Neuronal stem cell (in vitro differentiated cells): ENCODE data around the gene THNSL1.

ENCODE experiments used
- DNase-seq: peaks from one replicate; pipeline ENCODE4 v3.0.0-alpha.2; 2013; ENCODE audit warnings: low spot score
- H2AFZ ChIP-seq: one replicate; pipeline ENCODE4 v1.6.1; 2013; ENCODE audit warnings: mild to moderate bottlenecking, low read length, inconsistent platforms
- H2AK5ac ChIP-seq: 2 replicates; pipeline ENCODE4 v1.6.1; 2013; ENCODE audit warnings: low read depth, mild to moderate bottlenecking, inconsistent platforms, low read length, moderate library complexity, mixed read lengths
- H2BK120ac ChIP-seq: 2 replicates; pipeline ENCODE4 v1.6.1; 2013; ENCODE audit warnings: low read depth, mild to moderate bottlenecking, inconsistent platforms, low read length, moderate library complexity, mixed read lengths
- H2BK12ac ChIP-seq: one replicate; pipeline ENCODE4 v1.6.1; 2013; ENCODE audit warnings: low read length, inconsistent platforms
- H2BK15ac ChIP-seq: 2 replicates; pipeline ENCODE4 v1.6.1; 2013; ENCODE audit warnings: mild to moderate bottlenecking, low read length, inconsistent platforms, mixed read lengths
- H2BK5ac ChIP-seq: one replicate; pipeline ENCODE4 v1.6.1; 2013; ENCODE audit warnings: inconsistent platforms, mild to moderate bottlenecking, low read length, moderate library complexity
- H3K14ac ChIP-seq: one replicate; pipeline ENCODE4 v1.6.1; 2013; ENCODE audit warnings: low read length, inconsistent platforms
- H3K18ac ChIP-seq: 2 replicates; pipeline ENCODE4 v1.6.1; 2013; ENCODE audit warnings: low read length, inconsistent platforms
- H3K23ac ChIP-seq: 2 replicates; pipeline ENCODE4 v1.6.1; 2013; ENCODE audit warnings: low read depth, mild to moderate bottlenecking, mixed read lengths, low read length, inconsistent platforms; ENCODE audit not compliant: poor library complexity
- H3K27ac ChIP-seq: replicated peaks from 3 replicates; pipeline ENCODE4 v1.5.1; 2013; ENCODE audit warnings: low read length, inconsistent platforms
- H3K27me3 ChIP-seq, 3 experiments: 2 replicates each; pipeline ENCODE4 v1.6.1; 2013; ENCODE audit warnings: low read length in 3 of 3, mild to moderate bottlenecking in 2 of 3, inconsistent platforms in 1 of 3, low read depth in 1 of 3, mixed read lengths in 1 of 3, moderate library complexity in 1 of 3; ENCODE audit not compliant: control insufficient read depth in 3 of 3, insufficient read depth in 3 of 3
- H3K36me3 ChIP-seq, 2 donors: replicated peaks in 1 of 2; 2 replicates each; pipeline ENCODE4 v1.6.1; 2013; ENCODE audit warnings: low read length in 2 of 2; ENCODE audit not compliant: control insufficient read depth in 2 of 2, insufficient read depth in 2 of 2
- H3K4ac ChIP-seq: 2 replicates; pipeline ENCODE4 v1.6.1; 2013; ENCODE audit warnings: inconsistent platforms, mild to moderate bottlenecking, low read length, moderate library complexity
- H3K4me1 ChIP-seq, 2 donors: 1 replicate in 1 of 2; 2 replicates in 1 of 2; pipeline ENCODE4 v1.6.1; 2013; ENCODE audit warnings: low read length in 2 of 2, low read depth in 1 of 2; ENCODE audit not compliant: control insufficient read depth in 2 of 2, insufficient read depth in 1 of 2
- H3K4me2 ChIP-seq: one replicate; pipeline ENCODE4 v1.6.1; 2013; ENCODE audit warnings: mild to moderate bottlenecking, low read length, inconsistent platforms; ENCODE audit not compliant: insufficient read depth, poor library complexity, severe bottlenecking
- H3K4me3 ChIP-seq, 2 donors: 2 replicates each; pipeline ENCODE4 v1.5.1; 2013; ENCODE audit warnings: low read length in 2 of 2, mild to moderate bottlenecking in 2 of 2, inconsistent platforms in 1 of 2, moderate library complexity in 1 of 2
- H3K79me1 ChIP-seq: one replicate; pipeline ENCODE4 v1.6.1; 2013; ENCODE audit warnings: low read depth, mild to moderate bottlenecking, inconsistent platforms, low read length, moderate library complexity
- H3K9ac ChIP-seq: one replicate; pipeline ENCODE4 v1.6.1; 2013; ENCODE audit warnings: mild to moderate bottlenecking, low read depth, low read length, inconsistent platforms; ENCODE audit not compliant: poor library complexity
- H3K9me3 ChIP-seq, 2 donors: replicated peaks in 1 of 2; 2 replicates each; pipeline versions ENCODE3 to v1.6.1; 2013; ENCODE audit warnings: low read length in 2 of 2, mild to moderate bottlenecking in 2 of 2, inconsistent platforms in 1 of 2, low read depth in 1 of 2, mixed read lengths in 1 of 2, moderate library complexity in 1 of 2; ENCODE audit not compliant: control insufficient read depth in 2 of 2, insufficient read depth in 1 of 2
- H4K8ac ChIP-seq: one replicate; pipeline ENCODE4 v1.6.1; 2013; ENCODE audit warnings: low read depth, mild to moderate bottlenecking, inconsistent platforms, low read length, moderate library complexity
- H4K91ac ChIP-seq: one replicate; pipeline ENCODE4 v1.6.1; 2013; ENCODE audit warnings: low read length, low read depth, mild to moderate bottlenecking, inconsistent platforms; ENCODE audit not compliant: poor library complexity
- WGBS, 2 donors: extraction: QIAGEN DNeasy Blood & Tissue Kit; methylation state at CpG; one replicate each; pipeline ENCODE4 v1.1.7; 2013; ENCODE audit warnings: missing lambda C conversion rate in 2 of 2, mixed read lengths in 1 of 2; ENCODE audit not compliant: insufficient read length in 2 of 2, insufficient replicate concordance in 1 of 2; ENCODE audit errors: extremely low coverage in 2 of 2; 5-methylcytosine and 5-hydroxymethylcytosine counted together

Gene THNSL1

GRCh38 chr10:24991298-24991697 is 25.1 kb upstream of the THNSL1 start:
- no peak overlapping the region for H2BK5ac ChIP-seq
- no peak overlapping the region for H2BK15ac ChIP-seq
- H2BK12ac ChIP-seq = no peak overlapping the region
- H3K9me3 ChIP-seq = no peaks in the 10 kb centered on the region
- no peak overlapping the region for H3K4me3 ChIP-seq
- H3K9ac ChIP-seq = no peak overlapping the region
- H2AFZ ChIP-seq = no peak overlapping the region
- DNase-seq = no peak
- no peaks in the 10 kb centered on the region for H3K36me3 ChIP-seq
- peaks cover 2 to 5% of the 10 kb centered on the region in 2 donors for H3K4me1 ChIP-seq
- H3K79me1 ChIP-seq = no peaks in the 10 kb centered on the region
- no peak overlapping the region for H2AK5ac ChIP-seq
- H4K91ac ChIP-seq = no peak overlapping the region
- H3K27ac ChIP-seq = no peak overlapping the region
- no peaks in the 10 kb centered on the region for H3K27me3 ChIP-seq
- no CpG with 5 or more reads among the region's 13 CpGs for WGBS, 2 donors
- H2BK120ac ChIP-seq = peak overlapping the region; percentile 39
- H3K18ac ChIP-seq = no peak overlapping the region
- H3K4ac ChIP-seq = no peak overlapping the region
- no peak overlapping the region for H3K23ac ChIP-seq
- H4K8ac ChIP-seq = no peak overlapping the region
- no peak overlapping the region for H3K14ac ChIP-seq
- H3K4me2 ChIP-seq = no peak overlapping the region

- Histone ChIP-seq H3K4ac (no peak overlapping the region), H2BK15ac (no peak overlapping the region), H2AK5ac (no peak overlapping the region), H3K4me2 (no peak overlapping the region), H3K9me3 (no peaks in the 10 kb centered on the region), H2BK5ac (no peak overlapping the region), H2BK120ac (no peak overlapping the region), H3K36me3 (no peaks in the 10 kb centered on the region), H3K23ac (no peak overlapping the region), H2AFZ (no peak overlapping the region), H2BK12ac (no peak overlapping the region), H3K27ac (no peak overlapping the region), H3K4me1 (peaks cover 2 to 5% of the 10 kb centered on the region in 2 donors), H3K18ac (no peak overlapping the region), H3K9ac (no peak overlapping the region), H4K8ac (no peak overlapping the region), H4K91ac (no peak overlapping the region), H3K4me3 (no peak overlapping the region), H3K79me1 (no peaks in the 10 kb centered on the region), H3K14ac (no peak overlapping the region), H3K27me3 (no peaks in the 10 kb centered on the region)
- no peak for DNase-seq
- WGBS, 2 donors = no CpG with 5 or more reads among the region's 3 CpGs
These were observed 23.8 kb upstream of the THNSL1 start for GRCh38 chr10:24992512-24993133.

GRCh38 chr10:24993237-24993958 is 23.0 kb upstream of the THNSL1 start:
- Histone ChIP-seq H3K14ac (no peak overlapping the region), H3K9me3 (no peaks in the 10 kb centered on the region), H3K27me3 (no peaks in the 10 kb centered on the region), H3K4me2 (no peak overlapping the region), H4K8ac (no peak overlapping the region), H3K4me3 (no peak overlapping the region), H3K4ac (no peak overlapping the region), H3K9ac (no peak overlapping the region), H3K36me3 (no peaks in the 10 kb centered on the region), H2BK5ac (no peak overlapping the region), H2BK120ac (no peak overlapping the region), H3K18ac (no peak overlapping the region), H3K79me1 (no peaks in the 10 kb centered on the region), H4K91ac (no peak overlapping the region), H3K4me1 (peaks cover 2 to 5% of the 10 kb centered on the region in 2 donors), H2AFZ (no peak overlapping the region), H2BK15ac (no peak overlapping the region), H3K23ac (no peak overlapping the region), H2BK12ac (no peak overlapping the region), H3K27ac (no peak overlapping the region), H2AK5ac (no peak overlapping the region)
- DNase-seq = no peak
- WGBS, 2 donors = no CpG with 5 or more reads among the region's 1 CpG

GRCh38 chr10:24995072-24995471 is 21.3 kb upstream of the THNSL1 start:
- Histone ChIP-seq H3K36me3 (no peaks in the 10 kb centered on the region), H3K4me1 (no peaks in the 10 kb centered on the region), H3K27me3 (no peaks in the 10 kb centered on the region), H3K4me2 (no peak overlapping the region), H3K18ac (no peak overlapping the region), H3K4me3 (no peak overlapping the region), H2BK120ac (no peak overlapping the region), H3K14ac (no peak overlapping the region), H2AK5ac (no peak overlapping the region), H2BK15ac (no peak overlapping the region), H3K9ac (no peak overlapping the region), H2AFZ (no peak overlapping the region), H2BK5ac (no peak overlapping the region), H2BK12ac (no peak overlapping the region), H3K27ac (no peak overlapping the region), H3K79me1 (no peaks in the 10 kb centered on the region), H4K8ac (no peak overlapping the region), H3K9me3 (no peaks in the 10 kb centered on the region), H3K23ac (no peak overlapping the region), H4K91ac (no peak overlapping the region), H3K4ac (no peak overlapping the region)
- DNase-seq = no peak
